ENCODE data around the gene MYL3.

- TF ChIP-seq CTCF (IDR thresholded peaks at IDR 0.05), result no peak
- no peak for TF ChIP-seq POLR2A (IDR thresholded peaks at IDR 0.05)
Measured at GRCh38 chr3:46868948-46869347, 5.7 kb upstream of the MYL3 start.
